Cardiac muscle cell (in vitro differentiated cells and primary cell): ENCODE data around the gene DCUN1D1. TPM values are rescaled to one million over a fixed set of nuclear protein-coding genes. Genes with fewer than 3 reads are reported as not detected.

Experiments used
- DNase-seq, 2 donors: peaks; one replicate each; pipeline versions ENCODE4 v3.0.0 to v3.0.0-alpha.2; 2010 to 2017; ENCODE audit warnings: low read depth in 1 of 2, low spot score in 1 of 2
- H3K27ac ChIP-seq: fragments of 200-600 bp; sonication (generic); 2 replicates; pipeline ENCODE4 v1.5.1; 2016
- H3K27me3 ChIP-seq: fragments of 200-600 bp; sonication (generic); 2 replicates; pipeline ENCODE4 v1.6.0; 2016; ENCODE audit warnings: control low read depth
- H3K36me3 ChIP-seq: fragments of 200-600 bp; sonication (generic); 2 replicates; pipeline ENCODE4 v1.5.1; 2016; ENCODE audit warnings: control low read depth
- H3K4me1 ChIP-seq: fragments of 200-600 bp; sonication (generic); 2 replicates; pipeline ENCODE4 v1.8.1; 2017; ENCODE audit warnings: low read depth, mild to moderate bottlenecking, mixed run types
- H3K4me3 ChIP-seq: fragments of 200-600 bp; sonication (generic); 2 replicates; pipeline ENCODE4 v1.5.1; 2016; ENCODE audit warnings: mild to moderate bottlenecking
- H3K9me3 ChIP-seq: fragments of 200-600 bp; sonication (generic); 2 replicates; pipeline ENCODE4 v1.5.1; 2017; ENCODE audit warnings: low read depth, mild to moderate bottlenecking, control low read depth
- polyA plus RNA-seq: library from polyadenylated mRNA; unstranded; fragments of >200 nt; fragmentation: Nextera tagmentation; extraction: Ambion mirVana; gene quantifications from 2 replicates; pipeline ENCODE4 v1.2.1, GENCODE V29; 2016
- total RNA-seq: library from RNA; depleted of rRNA; stranded (reverse); fragments of >200 nt; gene quantifications from 2 replicates; pipeline ENCODE4 v1.2.3, GENCODE V29; 2016
- TF ChIP-seq, protein P1 (sequence below): IDR thresholded peaks from 2 replicates; pipeline ENCODE4 v1.5.1; 2012; ENCODE audit warnings: low read depth, mild to moderate bottlenecking, low read length

Gene DCUN1D1
- total and polyA plus RNA-seq, 2 experiments from 2014 or later: 28.4 to 31.1 TPM

DNA sequence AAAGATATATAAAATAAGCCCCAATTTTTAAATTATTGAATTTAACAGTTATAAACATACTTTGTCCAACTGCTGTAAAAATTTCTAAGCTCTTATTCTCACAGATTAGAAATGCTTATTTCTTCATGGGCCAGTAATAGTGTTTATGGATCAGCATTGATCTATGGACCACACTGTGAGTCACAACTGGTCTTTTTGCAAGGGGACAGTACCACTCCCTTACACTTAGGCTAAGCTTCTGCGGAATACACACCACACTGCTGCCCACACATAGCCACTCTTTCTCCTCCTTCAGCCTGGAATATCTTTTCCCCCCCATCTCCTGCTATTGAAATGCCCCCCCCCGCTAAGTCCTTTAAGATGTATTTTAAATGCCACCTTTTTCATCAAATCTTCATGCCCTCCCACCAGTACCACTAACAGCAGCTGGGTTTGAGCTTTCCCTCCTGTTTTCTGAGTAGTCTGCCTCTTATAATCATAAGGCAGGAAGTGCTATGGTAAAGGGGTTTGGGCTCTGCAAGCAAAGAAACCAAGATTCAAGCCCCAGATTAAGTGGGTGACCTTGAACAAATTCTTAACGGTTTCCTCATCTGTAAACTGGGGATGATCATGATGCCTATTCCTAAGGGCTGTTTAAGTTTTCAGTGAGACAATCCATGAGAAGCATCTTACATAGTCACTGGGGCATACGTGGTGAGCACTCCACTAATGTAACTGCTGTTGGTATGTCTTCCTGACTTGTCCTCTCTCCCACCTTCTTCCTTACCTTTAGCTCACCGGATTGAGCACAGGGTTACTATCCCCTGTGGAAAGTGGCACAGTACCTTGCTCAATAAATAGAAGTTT, 69.2 kb downstream of the DCUN1D1 start:
- no peak overlapping the region for H3K27ac ChIP-seq
- H3K36me3 ChIP-seq: peaks cover 9% of the 10 kb centered on the region
- no peaks in the 10 kb centered on the region for H3K4me1 ChIP-seq
- no peaks in the 10 kb centered on the region for H3K9me3 ChIP-seq
- H3K4me3 ChIP-seq: no peak overlapping the region
- no peak for DNase-seq
- TF ChIP-seq, protein P1, sequence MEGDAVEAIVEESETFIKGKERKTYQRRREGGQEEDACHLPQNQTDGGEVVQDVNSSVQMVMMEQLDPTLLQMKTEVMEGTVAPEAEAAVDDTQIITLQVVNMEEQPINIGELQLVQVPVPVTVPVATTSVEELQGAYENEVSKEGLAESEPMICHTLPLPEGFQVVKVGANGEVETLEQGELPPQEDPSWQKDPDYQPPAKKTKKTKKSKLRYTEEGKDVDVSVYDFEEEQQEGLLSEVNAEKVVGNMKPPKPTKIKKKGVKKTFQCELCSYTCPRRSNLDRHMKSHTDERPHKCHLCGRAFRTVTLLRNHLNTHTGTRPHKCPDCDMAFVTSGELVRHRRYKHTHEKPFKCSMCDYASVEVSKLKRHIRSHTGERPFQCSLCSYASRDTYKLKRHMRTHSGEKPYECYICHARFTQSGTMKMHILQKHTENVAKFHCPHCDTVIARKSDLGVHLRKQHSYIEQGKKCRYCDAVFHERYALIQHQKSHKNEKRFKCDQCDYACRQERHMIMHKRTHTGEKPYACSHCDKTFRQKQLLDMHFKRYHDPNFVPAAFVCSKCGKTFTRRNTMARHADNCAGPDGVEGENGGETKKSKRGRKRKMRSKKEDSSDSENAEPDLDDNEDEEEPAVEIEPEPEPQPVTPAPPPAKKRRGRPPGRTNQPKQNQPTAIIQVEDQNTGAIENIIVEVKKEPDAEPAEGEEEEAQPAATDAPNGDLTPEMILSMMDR: no peak
- H3K27me3 ChIP-seq: no peaks in the 10 kb centered on the region

- H3K27ac ChIP-seq: no peak overlapping the region
- peak; percentile 13 to 36 for DNase-seq
- no peaks in the 10 kb centered on the region for H3K4me1 ChIP-seq
- peaks cover 9% of the 10 kb centered on the region for H3K36me3 ChIP-seq
- no peaks in the 10 kb centered on the region for H3K27me3 ChIP-seq
- H3K9me3 ChIP-seq: no peaks in the 10 kb centered on the region
- TF ChIP-seq, protein P1: peak; percentile 56
- H3K4me3 ChIP-seq: no peak overlapping the region
Measured at GRCh38 chr3:182909318-182910040, 70.9 kb downstream of the DCUN1D1 start.

- Histone ChIP-seq H3K9me3 (no peaks in the 10 kb centered on the region), H3K4me3 (no peak overlapping the region), H3K36me3 (peaks cover 8% of the 10 kb centered on the region), H3K4me1 (no peaks in the 10 kb centered on the region), H3K27ac (no peak overlapping the region), H3K27me3 (no peaks in the 10 kb centered on the region)
- no peak for DNase-seq
- TF ChIP-seq, protein P1: no peak
Measured at GRCh38 chr3:182908471-182908870, 71.9 kb downstream of the DCUN1D1 start.

GRCh38 chr3:182906036-182906435, 74.3 kb downstream of the DCUN1D1 start:
- H3K4me3 ChIP-seq: no peak overlapping the region
- H3K27me3 ChIP-seq: no peaks in the 10 kb centered on the region
- no peak overlapping the region for H3K27ac ChIP-seq
- H3K9me3 ChIP-seq: no peaks in the 10 kb centered on the region
- TF ChIP-seq, protein P1: no peak
- no peaks in the 10 kb centered on the region for H3K4me1 ChIP-seq
- no peak for DNase-seq
- peaks cover 8% of the 10 kb centered on the region for H3K36me3 ChIP-seq

DNA sequence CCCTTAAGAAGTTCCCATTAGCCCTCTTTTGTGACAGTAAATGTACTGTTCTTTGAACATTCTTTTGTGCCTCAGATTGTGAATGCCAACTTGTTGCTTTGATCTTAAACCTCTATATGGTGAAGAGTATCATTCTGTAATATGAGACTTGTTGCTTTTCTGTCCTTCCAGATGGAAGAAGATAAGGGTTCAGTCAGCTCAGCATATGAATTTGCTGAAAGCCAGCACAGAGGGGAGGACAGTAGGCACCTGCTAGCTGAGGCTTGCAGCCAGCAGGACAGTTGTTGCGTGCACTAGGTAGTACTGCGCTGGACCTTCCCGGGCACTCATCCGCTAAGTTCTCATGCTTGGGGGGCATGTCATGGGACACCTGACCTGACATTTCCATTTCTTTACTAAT, 74.7 kb downstream of the DCUN1D1 start:
- TF ChIP-seq, protein P1: no peak

More for the DNA sequence above, 74.7 kb downstream of the DCUN1D1 start:
- no peaks in the 10 kb centered on the region for H3K27me3 ChIP-seq
- H3K4me3 ChIP-seq: no peak overlapping the region
- H3K27ac ChIP-seq: no peak overlapping the region
- H3K4me1 ChIP-seq: no peaks in the 10 kb centered on the region
- no peaks in the 10 kb centered on the region for H3K9me3 ChIP-seq
- peaks cover 8% of the 10 kb centered on the region for H3K36me3 ChIP-seq
- no peak for DNase-seq
